HG02943 (cell line): ENCODE results near the gene NOX1.

Experiments used
- ATAC-seq: cut with Tn5 transposase; IDR thresholded peaks from one replicate; pipeline ENCODE4 v1.9.1; 2021; ENCODE audit warnings: mild to moderate bottlenecking, low read depth, moderate library complexity; ENCODE audit not compliant: unreplicated experiment

The NOX1 gene

DNA sequence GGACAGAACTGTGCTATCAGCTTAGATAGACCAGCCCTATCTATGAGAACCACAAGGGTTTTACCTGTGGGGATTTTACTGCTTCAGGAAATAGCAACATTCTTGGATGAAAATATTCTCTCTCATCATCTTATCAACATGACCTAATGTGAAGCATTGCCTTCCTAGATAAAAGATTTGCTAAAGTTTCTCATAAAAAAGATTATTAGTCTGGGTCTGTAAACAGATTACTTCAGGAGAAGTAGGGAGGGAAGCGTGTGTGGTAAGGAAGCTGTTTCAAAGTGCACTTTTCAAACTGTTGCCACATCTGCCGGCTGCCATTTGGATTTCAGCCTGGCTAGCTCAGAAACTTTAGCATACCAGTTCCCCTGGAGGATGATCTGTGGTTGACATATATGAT, at the start of gene NOX1:
Gene NOX1, minus strand, starts transcription at position 35 of the 400 bp plus-strand sequence. CDS start 220 bp downstream, outside the sequence.
- ATAC-seq: no peak

DNA sequence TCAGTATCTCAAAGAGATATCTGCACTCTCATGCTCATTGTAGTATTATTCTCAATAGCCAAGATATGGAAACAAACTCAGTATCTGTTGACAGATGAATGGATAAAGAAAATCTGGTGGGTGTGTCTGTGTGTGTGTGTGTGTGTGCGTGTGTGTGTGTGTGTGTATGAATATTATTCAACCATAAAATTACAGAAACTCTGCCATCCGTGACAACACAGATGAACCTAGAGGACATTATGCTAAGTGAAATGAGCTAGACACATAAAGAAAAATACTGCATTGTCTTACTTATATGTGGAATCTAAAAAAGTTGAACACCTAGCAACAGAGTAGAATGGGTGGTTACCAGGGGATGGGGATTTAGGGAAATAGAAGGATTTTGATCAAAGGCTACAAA, 41.4 kb upstream of the NOX1 start:
- no peak for ATAC-seq

DNA sequence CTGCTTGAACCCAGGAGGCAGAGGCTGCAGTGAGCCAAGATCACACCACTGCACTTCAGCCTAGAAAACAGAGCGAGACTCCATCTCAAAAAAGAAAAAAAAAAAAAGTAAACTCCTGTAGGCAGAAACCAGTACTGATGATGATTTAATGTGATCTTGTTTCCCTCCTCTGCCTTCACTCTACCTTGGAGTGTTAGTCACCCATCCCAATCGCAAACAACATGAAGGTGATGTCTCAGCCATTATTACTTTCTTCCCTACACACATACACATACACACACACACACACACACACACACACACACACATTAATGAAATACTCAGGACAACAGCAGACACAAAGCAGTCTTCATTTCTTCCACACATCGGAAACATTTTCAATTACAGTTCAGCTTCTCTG, 39.0 kb upstream of the NOX1 start:
- ATAC-seq: no peak

DNA sequence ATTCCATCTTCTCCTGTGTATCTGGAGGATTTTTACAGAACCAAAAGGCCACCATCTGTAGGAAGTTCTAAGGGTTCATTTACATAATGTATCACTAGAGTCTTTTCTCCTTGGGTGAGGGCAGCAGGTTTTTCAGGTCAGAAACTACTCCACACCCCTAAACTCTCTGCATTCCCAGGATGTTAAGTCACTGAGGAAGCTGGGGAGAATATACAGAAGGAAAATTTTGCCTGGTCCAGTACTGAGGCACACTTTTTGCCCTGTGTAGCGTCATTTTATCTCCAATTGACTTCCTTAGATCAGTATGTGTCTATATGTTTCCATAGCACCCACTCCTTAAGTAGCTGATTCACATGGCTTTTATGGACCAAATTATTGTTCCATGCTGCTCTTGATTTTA, 37.6 kb upstream of the NOX1 start:
- ATAC-seq: no peak

DNA sequence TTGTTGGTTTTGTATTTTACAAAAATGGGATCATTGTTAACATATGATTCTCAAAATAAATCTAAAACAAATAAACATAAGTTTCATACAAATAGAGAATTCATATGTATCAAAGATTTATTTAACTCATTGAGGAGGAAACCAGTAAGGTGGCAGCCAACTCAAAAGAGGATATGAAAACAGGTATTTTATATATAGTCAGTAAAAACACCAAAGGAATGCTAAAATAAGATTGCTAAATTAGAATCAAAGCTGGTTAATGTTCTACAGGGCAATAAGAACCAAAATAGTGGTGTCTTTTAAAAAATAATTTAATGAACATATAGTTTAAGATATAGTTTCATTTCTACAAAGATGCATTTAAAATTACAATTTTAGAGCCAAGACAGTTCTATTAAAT, 31.5 kb upstream of the NOX1 start:
- ATAC-seq: no peak

DNA sequence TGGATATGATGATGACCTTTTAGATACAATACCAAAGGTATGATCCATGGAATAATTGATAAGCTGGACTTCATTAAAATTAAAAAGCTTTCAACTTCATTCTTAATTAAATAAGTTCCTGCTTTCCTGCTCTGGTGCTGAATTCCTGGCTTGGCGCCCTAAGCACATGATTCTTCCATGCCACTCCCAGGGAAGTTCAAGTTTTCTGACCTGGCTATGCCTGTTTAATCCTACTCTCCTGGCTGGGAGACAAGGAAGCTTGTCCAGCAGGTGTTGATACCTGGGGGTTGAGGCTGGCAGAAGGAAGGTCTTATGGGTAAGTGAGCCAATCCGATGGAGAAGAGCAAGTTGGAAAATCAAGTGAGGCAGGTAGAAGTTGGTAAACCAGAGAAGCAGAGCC, 30.3 kb upstream of the NOX1 start:
- no peak for ATAC-seq

DNA sequence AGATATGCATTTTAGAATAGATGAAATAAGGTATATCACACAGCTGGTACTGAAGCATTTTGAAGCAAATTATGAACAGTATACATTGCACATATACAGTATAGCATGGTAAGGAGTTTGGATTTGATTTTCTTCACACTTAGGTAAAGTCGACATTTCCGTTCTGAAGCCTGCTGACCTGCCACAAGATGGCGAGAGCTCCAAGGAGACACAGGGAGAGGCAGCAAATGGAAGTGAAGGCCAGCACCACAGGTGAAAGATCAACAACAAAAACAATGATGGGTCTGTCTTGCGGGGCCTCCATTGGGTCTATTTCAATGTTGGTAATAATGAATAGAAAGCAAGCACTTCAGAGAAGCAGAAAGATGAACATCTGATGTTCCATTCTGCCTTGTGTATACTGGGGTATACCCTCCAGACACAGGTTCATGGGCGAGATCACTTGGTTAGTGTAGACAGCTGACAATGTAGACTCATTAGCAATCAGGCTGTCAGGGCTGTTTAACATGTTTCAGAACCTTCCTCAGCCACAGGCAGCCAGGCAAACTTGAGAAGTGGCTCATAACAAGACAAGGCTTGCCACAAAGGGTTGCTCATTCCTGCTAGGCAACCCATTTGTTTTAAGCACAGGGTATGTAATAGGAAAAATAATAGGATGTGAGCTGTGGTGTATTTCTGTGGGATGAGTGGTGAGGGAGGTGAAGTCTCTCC, 21.4 kb upstream of the NOX1 start:
- ATAC-seq: no peak

DNA sequence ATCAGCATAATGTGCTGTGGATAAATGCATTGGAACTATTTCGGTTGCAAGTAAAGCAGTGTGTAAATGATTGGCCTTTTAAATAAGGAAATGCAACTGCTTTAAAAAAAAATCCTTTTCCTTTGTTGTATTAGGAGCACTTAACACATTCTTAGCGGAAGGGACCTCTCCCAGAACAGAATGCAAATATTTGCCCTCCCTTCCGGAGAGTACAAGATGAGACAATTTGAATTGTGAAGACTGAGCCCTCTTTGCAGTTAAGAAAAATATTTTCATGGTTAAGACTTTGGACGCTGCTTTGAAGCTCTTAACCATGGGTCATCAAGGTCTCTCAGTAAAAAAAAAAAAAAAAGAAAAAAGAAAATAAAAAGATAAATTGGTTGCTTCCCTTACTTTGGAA, 9.5 kb upstream of the NOX1 start:
- ATAC-seq: no peak

DNA sequence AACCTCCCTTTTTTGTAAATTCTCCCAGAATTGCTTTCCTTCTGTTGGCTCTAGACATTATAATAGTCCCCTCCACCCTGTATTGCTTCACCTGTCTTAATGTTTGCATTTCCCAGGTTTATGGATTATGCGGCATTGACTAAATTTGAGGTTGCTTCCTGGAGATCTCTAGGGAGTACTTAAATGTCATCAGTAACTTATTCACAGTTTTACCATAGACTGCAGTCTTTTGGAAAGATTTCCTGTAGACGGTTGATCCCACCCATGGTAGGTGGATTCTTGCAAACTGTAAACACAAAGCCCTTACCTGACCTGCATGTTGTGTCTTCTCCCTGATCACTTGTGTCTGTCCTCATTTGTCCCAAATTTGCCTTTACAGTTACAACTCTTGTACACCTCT, 6.2 kb upstream of the NOX1 start:
- no peak for ATAC-seq

DNA sequence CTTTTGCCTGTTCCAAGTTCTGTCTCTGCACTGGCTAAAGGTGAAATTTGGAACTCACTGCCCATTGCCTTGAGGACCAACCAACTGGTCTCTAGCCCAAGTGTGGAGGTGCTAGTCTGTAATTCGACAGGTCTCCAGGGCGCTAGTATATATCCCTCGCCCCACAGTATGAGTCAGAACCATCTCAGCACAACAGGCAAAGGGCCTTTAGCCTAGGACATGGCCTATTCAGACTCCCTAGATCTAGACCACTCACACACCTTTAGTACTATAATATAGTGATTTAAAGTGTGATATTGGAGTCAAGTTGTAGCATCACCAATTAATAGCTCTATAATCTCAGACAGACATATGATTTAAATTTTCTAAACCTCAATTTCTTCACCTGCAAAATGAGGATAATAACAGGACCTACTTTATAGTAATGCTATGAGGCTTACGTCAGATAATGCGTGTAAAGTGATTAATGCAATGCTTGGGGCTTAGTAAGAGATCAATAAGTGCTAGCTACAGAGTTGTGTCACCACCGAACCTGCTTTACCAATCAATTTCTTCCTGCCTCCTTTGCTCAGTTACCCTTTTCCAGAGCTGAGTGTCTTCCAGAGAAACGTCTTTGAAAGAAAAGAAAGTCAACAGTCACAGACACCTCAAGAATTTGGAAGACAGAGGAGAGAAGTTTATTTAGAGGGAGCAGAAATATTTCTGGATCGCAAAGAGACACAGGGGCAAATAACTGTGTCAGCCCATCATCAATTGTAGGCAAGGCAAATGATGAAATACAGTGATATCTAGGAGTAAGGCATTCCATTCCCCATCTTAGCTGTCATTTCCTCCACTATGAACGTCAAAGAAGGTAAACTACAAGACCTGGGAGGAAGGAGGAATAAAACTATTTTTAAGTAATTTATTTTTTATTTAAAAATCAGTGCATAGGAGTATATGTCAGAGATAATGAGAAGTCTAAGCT, 2.3 kb downstream of the NOX1 start:
- ATAC-seq: no peak

DNA sequence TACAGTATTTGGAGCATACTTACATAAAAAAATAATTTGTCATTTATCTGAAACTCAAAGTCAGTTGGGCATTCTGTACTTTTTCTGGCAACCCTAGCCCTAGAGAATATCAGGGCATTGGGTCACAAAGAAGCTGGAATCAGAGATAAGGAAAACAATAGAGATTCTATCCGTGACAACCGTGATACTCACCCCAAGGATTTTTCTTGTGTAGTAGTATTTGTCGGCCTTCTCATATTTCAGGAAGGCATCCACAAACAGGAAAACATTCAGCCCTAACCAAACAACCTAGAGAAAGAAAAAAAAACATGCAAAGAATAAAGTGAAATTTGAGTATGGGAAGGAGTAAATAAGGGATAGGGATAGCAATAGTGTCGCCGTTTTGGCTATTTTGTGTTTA, 3.6 kb downstream of the NOX1 start:
- ATAC-seq: no peak

DNA sequence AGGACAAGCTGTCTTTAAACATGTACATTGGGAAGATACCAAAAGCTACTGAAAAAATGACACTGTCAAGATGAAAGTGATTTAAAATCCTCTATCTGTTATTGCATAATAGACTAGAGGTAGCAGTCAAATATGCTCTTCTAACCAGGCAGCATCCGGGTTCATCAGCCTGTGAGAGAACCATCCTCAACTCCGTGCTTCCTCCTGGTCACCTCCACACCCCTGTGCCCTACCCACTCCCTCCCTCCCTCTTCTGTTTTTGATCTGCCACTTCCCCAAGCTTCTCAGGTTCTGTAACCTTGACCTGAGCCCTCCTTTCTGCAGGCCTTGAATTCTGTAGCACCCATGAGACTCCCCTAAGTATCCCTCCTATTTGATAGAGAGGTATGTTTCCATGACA, 5.9 kb downstream of the NOX1 start:
- no peak for ATAC-seq

DNA sequence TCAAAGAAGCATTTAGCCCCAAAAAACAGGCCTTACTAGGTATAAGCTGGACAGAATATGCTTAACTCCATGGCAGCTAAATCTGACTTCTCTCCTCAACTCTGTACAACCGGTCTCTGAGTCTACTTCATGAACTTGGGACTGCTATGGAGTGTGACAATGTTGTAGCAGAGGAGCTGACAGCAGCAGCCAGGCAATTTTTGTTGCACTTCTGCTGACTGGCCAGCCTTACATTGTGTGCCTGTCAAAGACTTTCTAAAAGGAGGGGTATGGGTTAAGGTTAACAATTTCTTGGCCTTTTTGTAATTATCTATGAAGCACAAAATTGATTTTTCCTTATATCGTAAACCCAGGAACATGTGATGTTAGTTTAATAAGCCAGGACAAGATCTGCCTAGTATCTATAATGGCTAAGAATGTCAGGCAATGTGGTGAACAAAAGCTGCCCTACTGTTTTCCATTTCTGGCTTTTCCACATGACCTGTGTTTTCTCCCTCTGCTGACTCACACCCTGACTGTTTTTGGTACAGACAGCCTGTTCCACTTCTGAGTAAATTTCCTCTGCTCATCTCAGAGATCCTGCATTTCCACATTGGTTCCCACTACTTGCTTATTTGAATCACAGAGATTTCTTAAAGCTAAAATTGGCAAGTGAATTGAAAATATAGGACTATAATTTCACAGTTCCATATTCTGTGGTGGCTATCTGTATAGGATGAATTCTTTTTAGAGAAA, 9.3 kb downstream of the NOX1 start:
- ATAC-seq: no peak

DNA sequence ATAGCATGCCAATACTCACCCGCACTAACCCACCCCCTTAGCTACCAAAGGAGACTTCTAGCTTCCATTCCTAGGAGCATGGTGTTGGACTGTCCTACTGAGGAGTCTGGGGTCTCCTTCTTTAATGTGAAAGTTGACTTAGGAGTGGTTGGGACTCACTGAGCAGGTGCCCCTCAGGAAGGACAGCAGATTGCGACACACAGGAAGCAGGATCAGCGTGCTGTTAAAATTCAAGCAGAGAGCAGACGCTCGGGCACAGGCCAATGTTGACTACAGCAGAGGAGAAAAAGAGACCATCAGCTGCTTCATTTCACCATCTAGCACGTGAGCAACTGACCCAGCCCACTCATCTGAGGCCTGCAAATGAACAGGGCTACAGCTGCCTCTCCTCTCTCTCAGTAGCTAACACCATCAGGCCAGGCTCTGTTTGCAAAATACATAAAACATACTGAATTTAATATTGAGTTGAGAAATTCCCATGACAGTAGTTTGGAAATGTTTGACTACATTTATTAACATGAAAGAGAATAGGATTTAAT, 10.8 kb downstream of the NOX1 start:
- ATAC-seq: no peak

DNA sequence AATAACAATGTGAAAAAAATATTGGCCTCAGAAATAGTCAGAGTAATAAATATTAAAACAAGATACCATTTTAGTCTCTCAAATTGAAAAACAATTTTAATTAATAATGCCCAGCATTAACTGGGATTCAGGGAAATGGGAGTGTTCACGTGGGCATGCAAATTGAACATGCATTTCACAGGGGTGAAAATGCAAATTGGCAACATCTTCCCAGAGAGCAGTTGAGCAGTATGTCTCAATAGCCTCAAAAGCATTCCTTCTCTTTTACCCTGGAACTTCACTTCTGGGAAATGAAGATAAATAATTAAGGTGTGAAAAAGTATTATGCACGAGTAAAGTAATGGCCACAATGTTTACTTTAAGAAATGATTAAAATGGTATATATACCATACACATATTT, 21.3 kb downstream of the NOX1 start:
- ATAC-seq: no peak

DNA sequence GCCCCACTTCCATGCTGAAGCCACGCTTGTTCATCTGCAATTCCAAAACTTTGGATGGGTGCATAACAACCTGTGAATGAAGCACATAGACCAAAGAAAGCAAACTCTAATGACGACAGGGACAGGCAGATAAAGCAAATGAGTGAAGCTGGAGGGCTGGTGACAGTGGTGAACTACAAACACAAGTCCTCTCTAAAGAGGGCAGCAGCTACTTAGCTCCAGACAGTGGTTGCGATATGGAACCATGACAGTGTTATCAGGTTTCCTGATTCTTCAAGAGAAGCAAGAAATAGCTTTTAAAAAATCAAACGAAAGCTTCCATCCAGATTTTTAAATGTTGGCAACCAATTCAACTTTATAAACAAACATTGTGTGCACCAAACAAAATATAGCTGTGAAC, 23.8 kb downstream of the NOX1 start:
- no peak for ATAC-seq

DNA sequence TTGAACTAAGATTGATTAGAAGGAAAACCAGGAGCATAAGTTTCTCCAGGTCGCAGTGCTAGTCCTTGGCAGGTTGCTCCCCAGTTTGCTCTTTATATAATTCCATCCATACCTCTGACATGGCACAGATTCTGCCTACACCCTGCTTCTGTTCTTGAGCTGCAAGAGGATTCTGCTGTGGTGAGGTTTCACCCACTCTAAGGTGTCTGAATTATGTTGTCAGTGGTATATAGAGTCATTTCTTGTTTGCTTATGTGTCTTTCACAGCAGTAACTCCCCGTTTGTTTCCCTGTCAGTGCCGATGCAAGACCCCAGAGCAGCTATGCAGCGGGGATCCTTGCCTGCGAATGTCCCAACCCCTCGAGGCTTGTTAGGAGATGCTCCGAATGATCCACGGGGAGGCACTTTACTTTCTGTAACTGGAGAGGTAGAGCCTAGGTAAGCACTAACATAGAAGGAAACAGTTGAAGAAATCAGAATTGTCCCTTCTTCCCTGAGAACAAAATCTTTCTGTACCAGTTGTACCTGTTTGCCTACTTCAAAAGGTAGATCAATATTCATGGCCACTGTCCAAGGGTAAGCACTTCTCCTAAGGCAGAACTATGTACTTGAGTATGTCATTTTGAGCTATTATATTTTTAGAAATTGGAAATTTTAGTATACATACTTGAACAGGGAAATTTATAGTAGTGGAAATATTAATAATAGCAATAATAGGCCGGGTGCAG, 42.8 kb downstream of the NOX1 start:
- ATAC-seq: no peak

DNA sequence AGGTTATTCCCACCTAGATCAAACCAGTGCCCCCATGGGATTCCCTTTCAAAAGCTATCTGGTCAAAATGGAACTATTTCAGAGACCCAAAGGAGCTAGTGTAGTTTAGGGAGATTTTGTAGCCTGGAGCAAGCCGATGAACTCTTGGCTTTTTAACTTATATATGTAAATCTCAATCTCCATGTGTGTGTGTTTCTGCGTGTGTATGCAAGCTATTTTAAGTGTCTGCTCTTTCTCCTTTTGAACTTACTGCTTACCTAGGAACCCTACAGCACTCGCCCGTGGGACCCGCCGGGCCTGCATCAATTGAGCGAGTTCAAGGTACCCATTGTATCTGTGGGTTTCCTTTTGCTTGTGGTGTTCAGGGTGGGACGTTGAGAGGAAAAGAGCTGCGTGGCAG, 43.6 kb downstream of the NOX1 start:
- ATAC-seq: no peak

DNA sequence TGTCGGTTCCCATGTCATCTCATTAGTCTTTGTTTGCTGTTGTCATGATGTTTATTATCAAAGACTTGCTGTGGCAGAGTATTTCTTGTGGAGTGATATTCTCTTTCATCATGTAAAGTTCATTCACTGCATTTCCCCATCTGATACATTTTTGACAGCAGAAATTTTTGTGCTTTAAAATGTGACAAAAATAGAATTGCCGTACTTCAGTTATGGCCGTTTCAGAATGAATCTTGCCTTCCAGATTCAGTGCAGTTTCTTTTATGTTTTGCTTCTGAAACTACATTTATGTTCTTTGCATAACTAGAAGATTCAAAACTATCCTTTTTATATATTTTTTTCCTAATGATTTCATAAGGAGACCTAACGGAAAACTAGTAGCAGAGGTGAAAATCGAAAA, 44.0 kb downstream of the NOX1 start:
- ATAC-seq: no peak

DNA sequence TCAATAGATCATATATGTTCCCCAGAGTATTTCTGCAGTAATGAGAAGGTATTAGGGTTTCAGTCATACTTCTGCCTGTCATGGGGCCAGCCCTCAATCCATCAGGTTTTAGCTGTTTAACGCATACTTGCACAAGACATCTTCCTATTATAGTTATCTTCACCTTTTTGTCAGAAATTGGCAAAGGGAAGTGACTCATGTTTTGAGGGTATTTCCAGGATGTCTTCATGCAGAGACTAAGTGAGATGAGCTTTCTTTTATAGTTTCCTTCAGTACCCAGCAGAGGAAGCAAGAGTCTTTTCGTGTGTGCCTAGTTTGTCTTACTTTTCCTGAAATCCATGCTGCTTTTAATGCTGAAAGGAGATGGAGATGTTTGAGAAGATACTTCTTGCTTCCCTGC, 44.4 kb downstream of the NOX1 start:
- no peak for ATAC-seq
